ENCODE measurements around the gene POLR2F.
"Not testable (repeated sequence)": the region's sequence is repeated elsewhere in the genome, so short reads cannot be mapped to it uniquely, and the experiment has no call there.

DNA sequence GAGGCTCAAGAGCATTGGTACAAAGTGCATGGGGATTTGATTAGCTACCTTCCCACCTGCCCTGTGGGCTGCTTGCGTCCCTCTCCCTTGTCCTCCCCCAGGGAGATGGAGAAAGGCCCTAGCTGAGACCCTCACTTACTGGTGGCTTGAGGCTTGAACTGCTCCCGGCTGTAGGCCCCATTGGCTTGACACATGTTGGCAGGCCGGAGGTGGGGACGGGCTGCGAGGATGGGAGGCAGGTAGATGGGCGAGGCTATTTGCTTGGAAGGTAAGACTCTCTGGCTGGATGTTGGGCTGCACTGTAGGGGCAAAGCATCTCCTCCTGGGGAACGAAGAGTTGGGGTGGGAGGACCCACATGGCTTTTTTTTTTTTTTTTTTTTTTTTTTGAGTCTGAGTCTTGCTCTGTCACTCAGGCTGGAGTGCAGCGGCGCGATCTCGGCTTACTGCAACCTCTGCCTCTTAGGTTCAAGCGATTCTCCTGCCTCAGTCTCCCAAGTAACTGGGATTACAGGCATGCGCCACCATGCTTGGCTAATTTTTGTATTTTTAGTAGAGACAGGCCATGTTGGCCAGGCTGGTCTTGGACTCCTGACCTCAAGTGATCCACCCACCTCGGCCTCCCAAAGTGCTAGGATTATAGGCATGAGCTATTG, 6.2 kb upstream of the POLR2F start:
- TF ChIP-seq POLR2A (IDR thresholded peaks at IDR 0.05), result not testable (repeated sequence)
- TF ChIP-seq, protein P1, sequence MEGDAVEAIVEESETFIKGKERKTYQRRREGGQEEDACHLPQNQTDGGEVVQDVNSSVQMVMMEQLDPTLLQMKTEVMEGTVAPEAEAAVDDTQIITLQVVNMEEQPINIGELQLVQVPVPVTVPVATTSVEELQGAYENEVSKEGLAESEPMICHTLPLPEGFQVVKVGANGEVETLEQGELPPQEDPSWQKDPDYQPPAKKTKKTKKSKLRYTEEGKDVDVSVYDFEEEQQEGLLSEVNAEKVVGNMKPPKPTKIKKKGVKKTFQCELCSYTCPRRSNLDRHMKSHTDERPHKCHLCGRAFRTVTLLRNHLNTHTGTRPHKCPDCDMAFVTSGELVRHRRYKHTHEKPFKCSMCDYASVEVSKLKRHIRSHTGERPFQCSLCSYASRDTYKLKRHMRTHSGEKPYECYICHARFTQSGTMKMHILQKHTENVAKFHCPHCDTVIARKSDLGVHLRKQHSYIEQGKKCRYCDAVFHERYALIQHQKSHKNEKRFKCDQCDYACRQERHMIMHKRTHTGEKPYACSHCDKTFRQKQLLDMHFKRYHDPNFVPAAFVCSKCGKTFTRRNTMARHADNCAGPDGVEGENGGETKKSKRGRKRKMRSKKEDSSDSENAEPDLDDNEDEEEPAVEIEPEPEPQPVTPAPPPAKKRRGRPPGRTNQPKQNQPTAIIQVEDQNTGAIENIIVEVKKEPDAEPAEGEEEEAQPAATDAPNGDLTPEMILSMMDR (IDR thresholded peaks at IDR 0.05), result not testable (repeated sequence)
